DND-41 (cell line): ENCODE data around the gene USP28.

ENCODE experiments used
- ATAC-seq: fragments of 200-7000 bp; cut with Tn5 transposase; 3 replicates; pipeline ENCODE4 v1.9.1; 2021; ENCODE audit warnings: low read depth; ENCODE audit not compliant: insufficient read depth
- DNase-seq: peaks from one replicate; pipeline ENCODE4 v3.0.0-alpha.2; 2020
- H2AFZ ChIP-seq: 2 replicates; pipeline ENCODE4 v1.6.0; 2012; ENCODE audit warnings: low read depth, low read length
- H3K27ac ChIP-seq: 2 replicates; pipeline ENCODE4 v1.5.1; 2012; ENCODE audit warnings: low read length, inconsistent platforms
- H3K27me3 ChIP-seq: fragments of 200-600 bp; sonication (generic); 2 replicates; pipeline ENCODE4 v1.6.0; 2012; ENCODE audit warnings: low read length, mild to moderate bottlenecking, inconsistent platforms; ENCODE audit not compliant: insufficient read depth, poor library complexity
- H3K36me3 ChIP-seq: 2 replicates; pipeline ENCODE4 v1.5.1; 2012; ENCODE audit warnings: low read length, inconsistent platforms; ENCODE audit not compliant: insufficient read depth
- H3K4me1 ChIP-seq: 2 replicates; pipeline ENCODE4 v1.5.1; 2012; ENCODE audit warnings: mild to moderate bottlenecking, low read length; ENCODE audit not compliant: insufficient read depth
- H3K4me2 ChIP-seq: 2 replicates; pipeline ENCODE4 v1.6.0; 2012; ENCODE audit warnings: mild to moderate bottlenecking, moderate library complexity, low read length, inconsistent platforms; ENCODE audit not compliant: insufficient read depth
- H3K4me3 ChIP-seq, 2 experiments: fragments of 200-600 bp in 1 of 2; shearing (Covaris generic) in 1 of 2; 2 replicates each; pipeline ENCODE4 v1.5.1; 2012 to 2016; ENCODE audit warnings: inconsistent platforms in 2 of 2, low read length in 2 of 2, mild to moderate bottlenecking in 2 of 2, low read depth in 1 of 2, moderate library complexity in 1 of 2
- H3K79me2 ChIP-seq: 2 replicates; pipeline ENCODE4 v1.6.0; 2012; ENCODE audit warnings: low read length, inconsistent platforms; ENCODE audit not compliant: insufficient read depth
- H3K9ac ChIP-seq: 2 replicates; pipeline ENCODE4 v1.6.0; 2012; ENCODE audit warnings: low read depth, mild to moderate bottlenecking, inconsistent platforms, low read length, moderate library complexity
- H3K9me3 ChIP-seq: 2 replicates; pipeline ENCODE4 v1.5.1; 2012; ENCODE audit warnings: low read length, moderate library complexity, mild to moderate bottlenecking, inconsistent platforms; ENCODE audit not compliant: insufficient read depth, severe bottlenecking
- H4K20me1 ChIP-seq: 2 replicates; pipeline ENCODE4 v1.6.0; 2012; ENCODE audit warnings: low read length; ENCODE audit not compliant: insufficient read depth
- EZH2 ChIP-seq: IDR thresholded peaks from 3 replicates; pipeline ENCODE4 v1.6.1; 2012; ENCODE audit warnings: borderline replicate concordance, low read depth, mild to moderate bottlenecking, moderate library complexity, low read length, inconsistent platforms; ENCODE audit not compliant: severe bottlenecking
- TF ChIP-seq, protein P1 (sequence below): IDR thresholded peaks from 2 replicates; pipeline ENCODE4 v1.5.1; 2012; ENCODE audit warnings: borderline replicate concordance, low read length, moderate library complexity, mild to moderate bottlenecking; ENCODE audit not compliant: poor library complexity, severe bottlenecking; ENCODE audit errors: extremely low read depth

The USP28 gene

DNA sequence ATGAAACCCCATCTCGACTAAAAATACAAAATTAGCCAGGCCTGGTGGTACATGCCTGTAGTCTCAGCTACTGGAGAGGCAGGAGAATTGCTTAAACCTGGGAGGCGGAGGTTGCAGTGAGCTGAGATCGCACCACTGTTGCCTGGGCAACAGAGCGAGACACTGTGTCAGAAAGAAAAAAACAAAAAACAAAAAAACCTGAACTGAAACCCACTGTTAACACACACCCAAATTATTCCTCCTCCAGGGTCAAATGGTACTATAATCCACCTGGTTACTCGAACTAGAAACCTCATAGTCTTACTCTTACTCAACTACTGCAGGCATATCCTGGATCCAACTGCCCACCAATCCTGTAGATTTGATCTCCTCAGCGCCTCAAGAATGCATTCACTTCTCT lies 35.5 kb downstream of the USP28 start:
- DNase-seq, result no peak
- H3K4me1 ChIP-seq, result no peaks in the 10 kb centered on the region
- no peak overlapping the region for H3K9ac ChIP-seq
- no peaks in the 10 kb centered on the region for H4K20me1 ChIP-seq
- ATAC-seq, result no peak
- no peak overlapping the region for H3K4me2 ChIP-seq
- H3K79me2 ChIP-seq, result no peaks in the 10 kb centered on the region
- H3K9me3 ChIP-seq, result no peaks in the 10 kb centered on the region
- peaks cover 31% of the 10 kb centered on the region for H3K36me3 ChIP-seq
- no peak overlapping the region for H3K4me3 ChIP-seq
- TF ChIP-seq, protein P1, sequence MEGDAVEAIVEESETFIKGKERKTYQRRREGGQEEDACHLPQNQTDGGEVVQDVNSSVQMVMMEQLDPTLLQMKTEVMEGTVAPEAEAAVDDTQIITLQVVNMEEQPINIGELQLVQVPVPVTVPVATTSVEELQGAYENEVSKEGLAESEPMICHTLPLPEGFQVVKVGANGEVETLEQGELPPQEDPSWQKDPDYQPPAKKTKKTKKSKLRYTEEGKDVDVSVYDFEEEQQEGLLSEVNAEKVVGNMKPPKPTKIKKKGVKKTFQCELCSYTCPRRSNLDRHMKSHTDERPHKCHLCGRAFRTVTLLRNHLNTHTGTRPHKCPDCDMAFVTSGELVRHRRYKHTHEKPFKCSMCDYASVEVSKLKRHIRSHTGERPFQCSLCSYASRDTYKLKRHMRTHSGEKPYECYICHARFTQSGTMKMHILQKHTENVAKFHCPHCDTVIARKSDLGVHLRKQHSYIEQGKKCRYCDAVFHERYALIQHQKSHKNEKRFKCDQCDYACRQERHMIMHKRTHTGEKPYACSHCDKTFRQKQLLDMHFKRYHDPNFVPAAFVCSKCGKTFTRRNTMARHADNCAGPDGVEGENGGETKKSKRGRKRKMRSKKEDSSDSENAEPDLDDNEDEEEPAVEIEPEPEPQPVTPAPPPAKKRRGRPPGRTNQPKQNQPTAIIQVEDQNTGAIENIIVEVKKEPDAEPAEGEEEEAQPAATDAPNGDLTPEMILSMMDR, result no peak
- TF ChIP-seq EZH2, result no peak
- no peaks in the 10 kb centered on the region for H3K27me3 ChIP-seq
- H3K27ac ChIP-seq, result no peak overlapping the region
- no peak overlapping the region for H2AFZ ChIP-seq

DNA sequence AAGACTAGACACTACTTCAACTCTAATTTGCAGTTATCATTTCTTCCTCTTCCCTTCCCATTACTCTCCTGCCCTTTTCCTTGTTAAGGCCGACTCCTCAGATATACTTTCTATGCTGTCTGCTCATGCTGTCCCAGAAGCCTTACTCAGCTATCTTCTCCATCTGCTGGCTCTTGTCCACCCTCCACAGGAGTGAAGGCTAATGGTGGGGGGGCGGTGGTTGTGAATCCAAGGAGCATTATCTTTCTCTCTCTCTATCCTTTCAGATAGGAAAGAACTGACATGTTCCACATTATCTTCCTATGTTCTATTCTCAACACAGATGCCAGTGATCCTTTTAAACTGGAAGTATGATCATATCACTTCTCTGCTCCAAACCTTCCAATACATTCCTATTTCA lies 37.4 kb downstream of the USP28 start:
- peaks cover 38% of the 10 kb centered on the region for H3K36me3 ChIP-seq
- H3K4me2 ChIP-seq, result no peak overlapping the region
- no peak overlapping the region for H3K9ac ChIP-seq
- no peaks in the 10 kb centered on the region for H3K27me3 ChIP-seq
- no peak overlapping the region for H3K4me3 ChIP-seq
- H3K79me2 ChIP-seq, result no peaks in the 10 kb centered on the region
- H2AFZ ChIP-seq, result no peak overlapping the region
- H3K9me3 ChIP-seq, result no peaks in the 10 kb centered on the region
- DNase-seq (no peak), ATAC-seq (no peak)
- TF ChIP-seq, protein P1, result no peak
- no peak for TF ChIP-seq EZH2
- H3K27ac ChIP-seq, result no peak overlapping the region
- H3K4me1 ChIP-seq, result no peaks in the 10 kb centered on the region
- H4K20me1 ChIP-seq, result no peaks in the 10 kb centered on the region

DNA sequence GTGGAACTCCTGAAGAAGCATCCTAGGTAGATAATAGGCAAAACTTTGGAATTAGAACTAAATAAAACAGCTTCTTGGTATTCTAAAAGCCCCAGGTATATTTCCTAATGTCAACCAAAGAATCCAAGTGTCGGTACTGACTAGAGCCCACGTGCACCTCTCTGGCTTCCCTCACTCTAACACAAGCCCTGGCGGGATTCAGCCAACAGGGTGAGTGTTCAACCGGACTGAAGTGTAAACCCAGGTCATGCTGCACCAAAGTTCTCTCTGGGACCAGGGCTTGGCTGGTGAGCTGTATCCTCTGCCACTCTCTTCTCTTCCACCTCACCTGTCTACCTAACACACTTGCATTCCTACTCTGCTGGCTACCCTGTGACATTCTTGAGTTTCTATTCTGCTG lies 40.1 kb downstream of the USP28 start:
- Histone ChIP-seq H3K9ac (no peak overlapping the region), H3K4me2 (no peak overlapping the region), H3K27me3 (no peaks in the 10 kb centered on the region), H2AFZ (no peak overlapping the region), H4K20me1 (no peaks in the 10 kb centered on the region), H3K9me3 (no peaks in the 10 kb centered on the region), H3K27ac (no peak overlapping the region), H3K4me1 (no peaks in the 10 kb centered on the region), H3K36me3 (peaks cover 36% of the 10 kb centered on the region), H3K79me2 (no peaks in the 10 kb centered on the region), H3K4me3 (no peak overlapping the region)
- TF ChIP-seq, protein P1, result no peak
- no peak for TF ChIP-seq EZH2
- DNase-seq (no peak), ATAC-seq (no peak)

- H3K79me2 ChIP-seq, result no peaks in the 10 kb centered on the region
- no peaks in the 10 kb centered on the region for H3K9me3 ChIP-seq
- H3K36me3 ChIP-seq, result peaks cover 24% of the 10 kb centered on the region
- H2AFZ ChIP-seq, result no peak overlapping the region
- H3K9ac ChIP-seq, result no peak overlapping the region
- no peaks in the 10 kb centered on the region for H4K20me1 ChIP-seq
- no peaks in the 10 kb centered on the region for H3K27me3 ChIP-seq
- H3K4me3 ChIP-seq, result no peak overlapping the region
- no peaks in the 10 kb centered on the region for H3K4me1 ChIP-seq
- no peak overlapping the region for H3K27ac ChIP-seq
- DNase-seq (no peak), ATAC-seq (no peak)
- TF ChIP-seq, protein P1, result no peak
- no peak for TF ChIP-seq EZH2
- H3K4me2 ChIP-seq, result no peak overlapping the region
Measured at GRCh38 chr11:113833151-113833550, 42.2 kb downstream of the USP28 start.
